Stimulated activated naive CD8-positive, alpha-beta T cell treated with anti-CD3 and anti-CD28 coated beads, Interleukin-15, Interleukin-2, amounts not matched to agents 100 ng/mL and 50 ng/mL, for 24 hours (primary cell): Measurements from ENCODE around the gene PPP6R2.

Experiments
- H3K27ac Mint-ChIP-seq: one replicate; pipeline ENCODE4 v1.8.0; 2021; ENCODE audit warnings: mild to moderate bottlenecking, mixed read lengths
- H3K27me3 Mint-ChIP-seq: one replicate; pipeline ENCODE4 v1.8.0; 2021; ENCODE audit warnings: mixed read lengths
- H3K36me3 Mint-ChIP-seq: one replicate; pipeline ENCODE4 v1.8.0; 2021; ENCODE audit warnings: low read depth, mixed read lengths
- H3K4me1 Mint-ChIP-seq: one replicate; pipeline ENCODE4 v1.8.0; 2021; ENCODE audit warnings: low read depth, mixed read lengths
- H3K4me3 Mint-ChIP-seq: one replicate; pipeline ENCODE4 v1.8.0; 2021; ENCODE audit warnings: mild to moderate bottlenecking, mixed read lengths
- H3K9me3 Mint-ChIP-seq: one replicate; pipeline ENCODE4 v1.8.0; 2021; ENCODE audit warnings: mixed read lengths

PPP6R2 gene

GRCh38 chr22:50342651-50343540, at the start of gene PPP6R2:
PPP6R2 (plus strand) TSS chr22:50343327; CDS start chr22:50393909, 50,582 bp downstream.
- Mint-ChIP-seq H3K36me3 (no peaks in the 10 kb centered on the region), H3K4me1 (peaks cover 11% of the 10 kb centered on the region), H3K9me3 (no peaks in the 10 kb centered on the region), H3K4me3 (peak within 1 kb of the TSS; percentile 81), H3K27ac (peak within 1 kb of the TSS; percentile 86), H3K27me3 (no peaks in the 10 kb centered on the region)

DNA sequence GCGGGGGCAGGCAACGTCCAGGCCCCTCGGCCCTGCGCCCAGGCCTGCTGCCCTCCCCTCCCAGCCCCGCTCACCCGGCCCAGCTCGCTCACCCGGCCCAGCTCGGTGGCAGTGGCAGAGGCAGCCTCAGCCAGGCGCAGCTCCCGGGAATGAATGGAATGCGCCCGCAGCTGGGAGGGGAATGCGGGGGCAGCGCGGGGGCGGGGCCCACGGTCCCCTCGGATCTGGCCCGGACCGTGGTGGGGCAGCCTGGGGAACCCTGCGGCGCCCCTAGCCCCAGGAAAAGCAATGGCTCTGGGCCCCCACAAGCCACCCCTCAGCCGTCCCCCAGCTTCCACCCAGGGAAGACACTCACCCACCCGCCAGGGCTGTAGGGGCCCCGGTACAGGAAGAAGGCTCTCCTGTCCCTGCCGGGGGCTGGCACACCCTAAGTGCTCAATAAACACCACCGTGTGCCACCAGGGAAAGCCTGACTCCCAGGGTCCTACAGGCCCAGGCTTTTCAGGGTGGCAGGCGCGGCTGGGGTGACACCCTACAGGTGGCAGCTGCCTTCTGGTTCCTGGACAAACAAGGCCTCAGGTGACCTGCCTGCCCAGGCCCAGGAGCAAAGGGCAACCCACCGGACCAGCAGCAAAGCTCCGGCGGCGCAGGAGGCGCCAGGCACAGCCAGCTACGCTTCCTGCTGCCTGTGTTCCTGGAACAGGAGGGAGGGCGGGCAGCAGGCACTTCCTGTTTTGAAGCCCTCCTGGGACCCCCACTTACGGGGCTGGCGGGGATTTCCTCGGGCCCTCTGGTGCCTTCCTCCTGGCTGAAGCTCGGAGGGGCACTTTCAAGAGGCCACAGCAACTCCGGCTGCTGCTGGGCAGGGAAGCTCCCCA, 49.4 kb upstream of the PPP6R2 start:
- H3K4me1 Mint-ChIP-seq: peaks cover 18% of the 10 kb centered on the region
- no peaks in the 10 kb centered on the region for H3K9me3 Mint-ChIP-seq
- H3K27ac Mint-ChIP-seq: peak overlapping the region; percentile 21
- H3K27me3 Mint-ChIP-seq: peaks cover 9% of the 10 kb centered on the region
- H3K4me3 Mint-ChIP-seq: peak overlapping the region; percentile 60
- H3K36me3 Mint-ChIP-seq: no peaks in the 10 kb centered on the region

DNA sequence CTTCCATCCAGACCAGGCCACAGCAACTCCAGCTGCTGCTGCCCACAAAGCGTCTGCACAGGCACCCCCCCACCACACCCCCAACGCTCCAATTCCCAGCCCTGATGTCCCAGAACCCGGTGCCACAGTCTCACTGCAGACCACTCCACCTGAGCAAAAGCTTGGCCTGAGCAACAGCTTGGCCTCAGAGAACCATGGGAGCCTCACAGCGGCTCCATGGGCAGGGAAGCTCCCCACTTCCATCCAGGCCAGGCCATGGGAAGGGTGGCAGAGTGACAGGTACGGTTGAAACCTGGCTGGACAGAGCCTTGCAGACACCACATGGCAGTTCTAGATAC, 48.8 kb upstream of the PPP6R2 start:
- H3K9me3 Mint-ChIP-seq: no peaks in the 10 kb centered on the region
- peak overlapping the region; percentile 20 for H3K4me3 Mint-ChIP-seq
- peaks cover 18% of the 10 kb centered on the region for H3K4me1 Mint-ChIP-seq
- peaks cover 9% of the 10 kb centered on the region for H3K27me3 Mint-ChIP-seq
- H3K36me3 Mint-ChIP-seq: no peaks in the 10 kb centered on the region
- no peak overlapping the region for H3K27ac Mint-ChIP-seq

- Mint-ChIP-seq H3K27ac (no peak overlapping the region), H3K4me1 (peaks cover 14% of the 10 kb centered on the region), H3K27me3 (peaks cover 9% of the 10 kb centered on the region), H3K36me3 (no peaks in the 10 kb centered on the region), H3K9me3 (no peaks in the 10 kb centered on the region), H3K4me3 (no peak overlapping the region)
Measured at GRCh38 chr22:50296658-50297490, 46.3 kb upstream of the PPP6R2 start.

DNA sequence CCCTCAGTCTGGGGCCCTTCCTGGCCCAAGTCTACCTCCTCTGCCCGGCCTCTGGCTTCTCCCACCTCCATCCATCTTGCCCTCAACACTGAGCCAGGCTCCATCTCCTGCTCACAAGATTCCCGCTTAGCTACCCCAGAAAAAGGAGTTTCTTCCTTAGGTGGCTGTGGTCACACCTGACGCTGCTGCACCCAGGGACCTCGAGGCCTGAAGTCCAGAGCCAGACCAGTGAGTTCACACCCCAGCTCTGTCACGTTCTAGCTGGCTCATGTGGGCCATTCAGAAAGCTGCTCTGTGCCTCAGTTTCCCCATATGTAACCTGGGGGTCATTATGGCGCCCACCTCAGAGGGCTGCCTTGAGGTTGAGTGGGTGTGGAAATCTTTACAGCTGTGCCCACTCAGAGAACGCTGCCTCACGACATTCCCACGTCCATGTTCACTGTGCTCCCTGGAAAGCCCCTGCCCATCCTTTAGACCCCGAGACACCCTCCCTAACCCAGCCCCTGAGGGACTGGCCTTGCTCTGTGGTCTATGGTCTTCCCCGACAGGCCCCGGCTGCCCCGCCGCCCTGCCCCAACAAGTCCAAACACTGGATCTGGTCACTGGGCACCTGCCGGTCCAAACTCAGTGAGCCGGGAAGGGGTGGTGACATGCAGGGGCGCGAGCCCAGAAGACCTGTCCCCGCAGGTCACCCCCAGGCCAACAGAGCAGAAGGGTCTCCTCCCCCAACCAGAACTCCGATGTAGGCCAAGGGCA, 45.4 kb upstream of the PPP6R2 start:
- H3K36me3 Mint-ChIP-seq: no peaks in the 10 kb centered on the region
- no peak overlapping the region for H3K27ac Mint-ChIP-seq

GRCh38 chr22:50298266-50298637, 44.9 kb upstream of the PPP6R2 start:
- H3K4me3 Mint-ChIP-seq: no peak overlapping the region
- no peaks in the 10 kb centered on the region for H3K9me3 Mint-ChIP-seq
- no peak overlapping the region for H3K27ac Mint-ChIP-seq
- H3K27me3 Mint-ChIP-seq: peaks cover 4% of the 10 kb centered on the region
- peaks cover 3% of the 10 kb centered on the region for H3K4me1 Mint-ChIP-seq
- no peaks in the 10 kb centered on the region for H3K36me3 Mint-ChIP-seq

More for the DNA sequence above, 45.4 kb upstream of the PPP6R2 start:
- Mint-ChIP-seq H3K4me3 (no peak overlapping the region), H3K27me3 (peaks cover 6% of the 10 kb centered on the region), H3K9me3 (no peaks in the 10 kb centered on the region), H3K4me1 (peaks cover 7% of the 10 kb centered on the region)

DNA sequence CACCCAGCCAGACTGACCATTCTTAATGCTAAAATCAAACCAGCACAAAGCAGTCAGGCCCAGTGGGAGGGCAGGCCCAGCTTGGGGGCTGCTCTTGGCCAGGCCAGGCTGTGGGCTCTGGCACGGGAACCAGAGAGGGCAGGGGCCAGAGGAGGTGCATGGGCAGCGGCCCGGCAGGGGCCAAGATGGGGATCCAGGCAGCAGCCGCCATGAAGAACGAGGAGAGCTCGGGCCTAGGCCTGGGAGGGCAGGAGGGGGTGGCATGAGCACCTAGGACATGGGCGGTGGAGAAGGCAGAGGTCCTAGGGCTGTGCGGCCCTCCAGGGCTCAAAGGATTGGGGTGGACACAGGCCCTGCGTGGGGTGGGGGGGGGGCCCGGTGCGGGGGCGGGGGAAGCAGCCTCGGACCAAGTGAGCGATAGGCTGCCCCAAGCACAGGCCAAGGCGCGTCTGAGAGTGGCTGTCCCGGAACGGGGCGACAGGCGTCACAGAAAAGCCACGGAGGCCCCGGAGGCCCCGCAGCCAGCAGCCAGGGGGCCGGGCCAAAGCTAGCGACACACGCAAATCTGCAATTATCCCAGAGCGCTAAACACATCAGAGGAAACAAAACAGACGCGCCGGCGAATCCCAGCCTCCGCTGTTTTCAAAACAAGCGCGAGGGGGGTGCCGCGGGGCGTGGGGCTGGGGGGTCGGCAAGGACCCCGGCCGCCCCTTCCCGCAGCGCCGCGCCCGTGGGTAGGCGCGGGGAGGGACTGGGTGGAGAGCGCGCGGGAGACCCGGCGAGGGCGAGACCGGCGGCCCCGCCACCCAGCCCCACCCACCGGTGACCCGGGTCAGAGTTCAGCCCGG, 44.0 kb upstream of the PPP6R2 start:
- Mint-ChIP-seq H3K27ac (no peak overlapping the region), H3K4me3 (no peak overlapping the region), H3K36me3 (no peaks in the 10 kb centered on the region), H3K9me3 (no peaks in the 10 kb centered on the region), H3K27me3 (peaks cover 4% of the 10 kb centered on the region), H3K4me1 (peaks cover 5% of the 10 kb centered on the region)

DNA sequence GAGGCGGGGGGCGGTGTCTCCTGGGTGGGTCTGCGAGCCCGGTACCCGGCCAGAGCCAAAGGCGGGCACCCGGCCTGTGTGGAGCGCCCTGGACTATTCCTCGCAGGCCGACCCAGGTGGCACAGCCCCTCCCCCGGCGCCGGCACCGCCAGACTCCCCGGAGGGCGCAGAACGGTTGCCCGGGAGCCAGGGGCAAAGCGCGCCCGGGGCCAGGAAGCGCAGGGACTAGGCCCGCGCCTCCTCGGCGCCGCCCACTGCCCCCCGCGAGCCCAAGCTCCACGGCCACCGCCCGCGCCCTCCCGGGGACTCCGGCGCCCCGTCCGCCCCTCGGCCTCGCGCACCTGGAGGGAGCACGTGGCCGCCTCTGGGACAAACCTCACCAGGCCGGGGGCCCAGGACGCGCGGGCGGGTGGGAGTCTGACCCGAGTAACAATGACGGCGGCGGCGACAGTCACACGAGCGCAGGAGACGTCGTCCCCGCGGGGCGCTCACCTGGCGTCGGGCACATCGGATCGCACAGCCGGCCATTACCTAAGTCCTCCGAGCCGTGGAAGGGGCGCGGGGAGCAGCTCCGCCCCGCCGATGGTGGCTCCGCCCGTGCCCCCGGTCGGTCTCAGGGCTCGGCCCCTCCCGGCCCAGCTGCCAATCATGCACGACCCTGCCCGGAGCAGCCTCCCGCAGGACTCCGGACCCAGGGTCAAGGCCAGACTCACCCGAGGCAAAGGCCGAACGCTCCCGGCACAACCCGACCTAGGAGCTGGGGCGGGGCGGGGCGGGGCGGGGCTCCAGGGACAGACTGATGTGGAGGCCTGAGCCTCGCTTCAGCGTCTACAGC, 43.1 kb upstream of the PPP6R2 start:
- Mint-ChIP-seq H3K4me1 (peaks cover 7% of the 10 kb centered on the region), H3K27ac (no peak overlapping the region), H3K36me3 (no peaks in the 10 kb centered on the region), H3K9me3 (no peaks in the 10 kb centered on the region), H3K27me3 (peaks cover 4% of the 10 kb centered on the region), H3K4me3 (no peak overlapping the region)

- peaks cover 4% of the 10 kb centered on the region for H3K4me1 Mint-ChIP-seq
- no peak overlapping the region for H3K27ac Mint-ChIP-seq
- H3K4me3 Mint-ChIP-seq: no peak overlapping the region
- no peaks in the 10 kb centered on the region for H3K36me3 Mint-ChIP-seq
- no peaks in the 10 kb centered on the region for H3K9me3 Mint-ChIP-seq
- H3K27me3 Mint-ChIP-seq: peaks cover 4% of the 10 kb centered on the region
Measured at GRCh38 chr22:50300620-50301257, 42.4 kb upstream of the PPP6R2 start.

DNA sequence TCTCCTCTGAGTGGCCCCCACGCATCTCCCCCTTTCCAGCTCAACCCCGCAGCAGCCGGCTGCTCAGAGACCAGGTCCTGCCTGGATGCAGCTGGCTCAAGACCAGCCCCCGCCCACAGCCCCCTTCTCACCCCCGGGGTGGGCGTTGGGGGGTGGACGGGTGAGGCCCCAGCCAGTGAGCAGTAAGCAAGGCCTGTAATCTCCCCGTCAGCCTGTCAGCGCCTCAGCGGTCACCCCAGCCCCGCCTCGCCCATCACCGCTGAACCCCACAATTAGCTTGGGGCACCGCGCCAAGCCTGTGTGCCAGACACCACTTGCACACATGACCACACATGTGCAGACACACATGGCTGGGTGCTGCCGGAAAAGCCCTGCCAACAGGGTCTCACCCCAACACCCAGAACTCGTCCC, 41.5 kb upstream of the PPP6R2 start:
- Mint-ChIP-seq H3K27me3 (peaks cover 10% of the 10 kb centered on the region), H3K9me3 (no peaks in the 10 kb centered on the region), H3K4me1 (peaks cover 11% of the 10 kb centered on the region), H3K36me3 (no peaks in the 10 kb centered on the region), H3K4me3 (no peak overlapping the region), H3K27ac (no peak overlapping the region)

GRCh38 chr22:50302041-50302541, 41.0 kb upstream of the PPP6R2 start:
- Mint-ChIP-seq H3K9me3 (no peaks in the 10 kb centered on the region), H3K27ac (no peak overlapping the region), H3K4me1 (peaks cover 11% of the 10 kb centered on the region), H3K4me3 (no peak overlapping the region), H3K36me3 (no peaks in the 10 kb centered on the region), H3K27me3 (peaks cover 10% of the 10 kb centered on the region)

DNA sequence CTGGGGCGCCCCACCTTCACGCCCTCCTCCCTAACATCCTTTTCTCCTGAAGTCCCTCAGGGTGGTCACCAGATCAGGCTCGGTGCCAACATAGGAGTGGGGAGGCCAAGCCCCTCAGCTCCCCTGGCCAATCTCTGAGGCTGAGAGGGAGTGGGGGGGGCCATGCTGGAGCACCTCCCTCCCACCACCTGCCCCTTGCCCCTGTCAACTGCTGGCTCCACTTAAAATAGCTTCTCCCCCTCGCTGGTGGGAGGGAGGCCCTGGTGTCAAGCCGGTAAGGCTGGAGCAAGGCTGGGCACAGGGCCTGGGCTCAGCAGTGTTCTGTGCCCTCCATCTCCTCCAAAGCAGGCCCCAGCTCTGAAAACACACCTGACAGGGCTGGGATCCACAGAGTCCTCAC, 40.6 kb upstream of the PPP6R2 start:
- Mint-ChIP-seq H3K27ac (no peak overlapping the region), H3K4me3 (no peak overlapping the region), H3K36me3 (no peaks in the 10 kb centered on the region), H3K4me1 (peaks cover 11% of the 10 kb centered on the region), H3K9me3 (no peaks in the 10 kb centered on the region), H3K27me3 (peaks cover 7% of the 10 kb centered on the region)
